MCF 10A (cell line): ENCODE measurements around the gene ABCA9. TPM values are rescaled to one million over a fixed set of nuclear protein-coding genes. Genes with fewer than 3 reads are reported as not detected.

Experiments
- BruUV-seq: library from RNA; stranded (reverse); fragments of 400-500 nt; replicated peaks from 2 replicates; lab custom pipeline; 2021; lab: Mats Ljungman, UMichigan
- CTCF ChIA-PET: fragments of 300-600 bp; sonication (Branson Sonifier 250); formaldehyde crosslinking; extraction: SDS; loops from one replicate; lab custom pipeline; 2021; ENCODE audit warnings: antibody characterized with exemption, inconsistent platforms; lab: Yijun Ruan, JAX
- POLR2A ChIA-PET: fragments of 300-600, 350-650 bp; sonication (Branson Sonifier 250); formaldehyde crosslinking; extraction: SDS; loops from one replicate; lab custom pipeline; 2020; ENCODE audit warnings: antibody characterized with exemption, inconsistent platforms; lab: Yijun Ruan, JAX
- DNase-seq: peaks from one replicate; pipeline ENCODE4 v3.0.0-alpha.2; 2018; ENCODE audit not compliant: unreplicated experiment
- H3K27ac Mint-ChIP-seq: one replicate; pipeline ENCODE4 v1.8.0; 2022; ENCODE audit warnings: mild to moderate bottlenecking, low read depth, mixed read lengths; ENCODE audit not compliant: unreplicated experiment
- H3K27me3 Mint-ChIP-seq: one replicate; pipeline ENCODE4 v1.8.0; 2022; ENCODE audit warnings: mixed read lengths; ENCODE audit not compliant: insufficient read depth, unreplicated experiment
- H3K36me3 Mint-ChIP-seq: one replicate; pipeline ENCODE4 v1.8.0; 2022; ENCODE audit warnings: mild to moderate bottlenecking, moderate library complexity, mixed read lengths; ENCODE audit not compliant: insufficient read depth, unreplicated experiment
- H3K4me1 Mint-ChIP-seq: one replicate; pipeline ENCODE4 v1.8.0; 2022; ENCODE audit warnings: mixed read lengths; ENCODE audit not compliant: insufficient read depth, unreplicated experiment
- H3K4me3 Mint-ChIP-seq: one replicate; pipeline ENCODE4 v1.8.0; 2022; ENCODE audit warnings: mild to moderate bottlenecking, moderate library complexity, mixed read lengths; ENCODE audit not compliant: unreplicated experiment
- H3K9me3 Mint-ChIP-seq: one replicate; pipeline ENCODE4 v1.8.0; 2022; ENCODE audit warnings: mixed read lengths; ENCODE audit not compliant: unreplicated experiment
- CTCF ChIP-seq: fragments of 200-600 bp; IDR thresholded peaks from one replicate; pipeline ENCODE4 v1.8.0; 2022; ENCODE audit warnings: antibody characterized with exemption, mild to moderate bottlenecking; ENCODE audit not compliant: unreplicated experiment
- intact Hi-C: fragments of 100-400 bp; cut with micrococcal nuclease; formaldehyde crosslinking; loops from 2 replicates; pipeline ENCODE4 v1.14.1; 2022
- total RNA-seq: library from RNA; stranded (reverse); gene quantifications from 2 replicates; pipeline ENCODE4 v1.2.3, GENCODE V29; 2022

ABCA9 gene
- total RNA-seq, 1 experiment from 2014 or later: 7.8 TPM

DNA sequence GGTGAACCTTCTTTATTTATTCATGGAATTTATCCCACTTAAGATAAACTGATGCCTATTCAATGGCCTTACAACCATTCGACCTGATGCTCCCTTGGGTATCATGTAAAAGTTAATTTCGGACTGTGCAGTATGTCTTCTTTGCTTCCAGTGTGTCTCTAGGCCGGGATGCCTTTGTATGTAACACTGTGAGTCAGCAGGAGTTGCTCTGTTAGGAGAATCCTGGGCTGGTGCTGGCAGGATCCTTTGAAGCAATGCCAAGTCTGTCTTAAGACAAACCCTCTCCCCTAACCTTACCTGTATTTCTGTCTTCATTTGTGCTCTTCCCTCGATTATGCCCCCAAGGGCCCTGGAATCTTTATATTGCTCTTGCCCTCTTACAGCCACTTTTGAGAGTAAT is 67.6 kb downstream of the ABCA9 start:
- DNase-seq: peak; percentile 76
- Mint-ChIP-seq H3K9me3 (no peaks in the 10 kb centered on the region), H3K4me1 (peaks cover 13% of the 10 kb centered on the region), H3K27me3 (no peaks in the 10 kb centered on the region), H3K4me3 (no peak overlapping the region), H3K36me3 (peaks cover 10% of the 10 kb centered on the region), H3K27ac (no peak overlapping the region)
- intact Hi-C loops: no loop called here
- no peak for TF ChIP-seq CTCF
- BruUV-seq: no TSS peak
- ChIA-PET CTCF (no interaction called here), POLR2A (interaction anchor here (1.0 kb wide), 1 partner anchor 37 kb away, joined by 3 read pairs; no protein-coding TSS in a partner anchor)

DNA sequence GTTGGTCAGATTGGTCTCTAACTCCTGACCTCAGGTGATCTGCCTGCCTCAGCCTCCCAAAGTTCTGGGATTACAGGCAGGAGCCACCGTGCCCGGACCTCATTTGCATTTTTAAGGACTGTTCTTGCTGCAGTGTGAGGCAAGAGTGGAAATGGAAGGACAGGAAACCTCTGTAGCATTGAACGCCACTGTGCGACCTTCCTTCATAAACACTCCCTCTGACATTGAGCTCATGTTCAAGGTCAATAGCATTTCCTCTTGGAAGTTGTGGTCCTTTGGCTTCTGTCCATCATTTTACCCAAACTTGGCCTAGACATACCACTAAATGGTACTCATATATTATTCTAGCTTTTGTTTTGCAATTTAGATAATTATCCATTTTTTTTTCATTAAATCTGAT is 72.8 kb downstream of the ABCA9 start:
- no TSS peak for BruUV-seq
- Mint-ChIP-seq H3K4me3 (no peak overlapping the region), H3K27ac (no peak overlapping the region), H3K4me1 (peaks cover 7% of the 10 kb centered on the region), H3K36me3 (peaks cover 12% of the 10 kb centered on the region), H3K9me3 (no peaks in the 10 kb centered on the region), H3K27me3 (no peaks in the 10 kb centered on the region)
- intact Hi-C loops: no loop called here
- CTCF ChIA-PET: interaction anchor here (0.5 to 1.1 kb wide), 2 partner anchors 17 to 210 kb away, joined by 3 read pairs; no protein-coding TSS in a partner anchor
- no peak for DNase-seq
- TF ChIP-seq CTCF: no peak
- POLR2A ChIA-PET: no interaction called here

GRCh38 chr17:68981288-68981687 is 79.4 kb downstream of the ABCA9 start:
- no peak for TF ChIP-seq CTCF
- Mint-ChIP-seq H3K4me1 (no peaks in the 10 kb centered on the region), H3K27me3 (no peaks in the 10 kb centered on the region), H3K9me3 (no peaks in the 10 kb centered on the region), H3K36me3 (peaks cover 9% of the 10 kb centered on the region), H3K4me3 (no peak overlapping the region), H3K27ac (no peak overlapping the region)
- DNase-seq: peak; percentile 29
- ChIA-PET CTCF (no interaction called here), POLR2A (no interaction called here)
- BruUV-seq: no TSS peak
- intact Hi-C loops: no loop called here

- H3K9me3 Mint-ChIP-seq: no peaks in the 10 kb centered on the region
- intact Hi-C loops: loop anchor here (2.0 kb wide), 1 partner anchor 550 kb away; no protein-coding TSS in a partner anchor
- no peak for TF ChIP-seq CTCF
- no TSS peak for BruUV-seq
- no peak overlapping the region for H3K4me3 Mint-ChIP-seq
- ChIA-PET CTCF (interaction anchor here (0.6 to 1.5 kb wide), 8 partner anchors 14 to 532 kb away, joined by 3 to 5 read pairs (median 4); no protein-coding TSS in a partner anchor), POLR2A (no interaction called here)
- no peaks in the 10 kb centered on the region for H3K4me1 Mint-ChIP-seq
- no peaks in the 10 kb centered on the region for H3K27me3 Mint-ChIP-seq
- peak overlapping the region; percentile 12 for H3K27ac Mint-ChIP-seq
- DNase-seq: no peak
- peaks cover 6% of the 10 kb centered on the region for H3K36me3 Mint-ChIP-seq
Measured at GRCh38 chr17:68973098-68973846, 87.5 kb downstream of the ABCA9 start.
